Endothelial cell of umbilical vein (primary cell): Measurements from ENCODE around the gene SERTAD4. TPM values are rescaled to one million over a fixed set of nuclear protein-coding genes. Genes with fewer than 3 reads are reported as not detected.

Source experiments
- BruUV-seq: library from RNA; stranded (reverse); fragments of 400-500 nt; replicated peaks from 2 replicates; lab custom pipeline; 2021; lab: Mats Ljungman, UMichigan
- CTCF ChIA-PET: fragments of 300-600, 350-600 bp; sonication (Branson Sonifier 250); formaldehyde crosslinking; loops from one replicate; lab custom pipeline; 2021; ENCODE audit warnings: antibody characterized with exemption, inconsistent platforms; lab: Charles Lee
- POLR2A ChIA-PET: fragments of 300-600, 350-600 bp; sonication (Branson Sonifier 250); formaldehyde crosslinking; loops from one replicate; lab custom pipeline; 2021; ENCODE audit warnings: antibody characterized with exemption, inconsistent platforms; lab: Charles Lee
- DNase-seq: peaks from one replicate; pipeline ENCODE4 v3.0.0-alpha.2; 2011; ENCODE audit warnings: low read depth, low spot score
- FAIRE-seq: peaks from 2 replicates; lab custom pipeline; 2011; peaks lifted over from hg19 to GRCh38; lab: Jason Lieb, UNC
- H2AFZ ChIP-seq: 2 replicates; pipeline ENCODE4 v1.6.0; 2012; ENCODE audit warnings: low read depth, low read length, control low read depth, inconsistent platforms
- H3K27ac ChIP-seq: 2 replicates; pipeline ENCODE4 v1.5.1; 2011; ENCODE audit warnings: low read depth, mild to moderate bottlenecking, control low read depth, low read length, moderate library complexity; ENCODE audit not compliant: insufficient read depth
- H3K27me3 ChIP-seq, 2 experiments: 2 replicates each; pipeline versions ENCODE4 v1.6.0 to v1.6.1; 2011; ENCODE audit warnings: low read length in 2 of 2, mixed read lengths in 1 of 2; ENCODE audit not compliant: control insufficient read depth in 2 of 2, insufficient read depth in 2 of 2
- H3K36me3 ChIP-seq, 2 experiments: 2 replicates in 1 of 2; 3 replicates in 1 of 2; pipeline ENCODE4 v1.5.1; 2011; ENCODE audit warnings: low read length in 2 of 2, mild to moderate bottlenecking in 1 of 2, moderate library complexity in 1 of 2; ENCODE audit not compliant: control insufficient read depth in 2 of 2, insufficient read depth in 2 of 2; ENCODE audit errors: extremely low read depth in 1 of 2
- H3K4me1 ChIP-seq: 3 replicates; pipeline ENCODE4 v1.5.1; 2011; ENCODE audit warnings: mild to moderate bottlenecking, low read length; ENCODE audit not compliant: control insufficient read depth, insufficient read depth; ENCODE audit errors: extremely low read depth
- H3K4me2 ChIP-seq: 2 replicates; pipeline ENCODE4 v1.6.1; 2011; ENCODE audit warnings: low read length, control low read depth, mixed read lengths; ENCODE audit not compliant: insufficient read depth
- H3K4me3 ChIP-seq, 3 experiments: fragments of 200-600 bp in 1 of 3; sonication (generic), shearing (Covaris generic) in 1 of 3; replicated peaks in 1 of 3; 2 replicates each; pipeline ENCODE4 v1.5.1; 2011 to 2016; ENCODE audit warnings: control low read depth in 3 of 3, low read length in 3 of 3, mild to moderate bottlenecking in 2 of 3, inconsistent platforms in 1 of 3, low read depth in 1 of 3, moderate library complexity in 1 of 3; ENCODE audit not compliant: insufficient read depth in 1 of 3
- H3K79me2 ChIP-seq: 2 replicates; pipeline ENCODE4 v1.6.0; 2012; ENCODE audit warnings: low read length, inconsistent platforms; ENCODE audit not compliant: control insufficient read depth, insufficient read depth
- H3K9ac ChIP-seq: replicated peaks from 2 replicates; pipeline ENCODE3; 2011; ENCODE audit warnings: low read length, control low read depth; ENCODE audit not compliant: insufficient read depth; ENCODE audit errors: extremely low read depth
- H3K9me1 ChIP-seq: replicated peaks from 3 replicates; pipeline ENCODE4 v1.6.0; 2011; ENCODE audit warnings: mild to moderate bottlenecking, low read length; ENCODE audit not compliant: control insufficient read depth, insufficient read depth; ENCODE audit errors: extremely low read depth
- H3K9me3 ChIP-seq: replicated peaks from 2 replicates; pipeline ENCODE4 v1.5.1; 2012; ENCODE audit warnings: low read length, inconsistent platforms; ENCODE audit not compliant: control insufficient read depth, insufficient read depth
- H4K20me1 ChIP-seq: replicated peaks from 2 replicates; pipeline ENCODE3; 2011; ENCODE audit warnings: mild to moderate bottlenecking, low read length; ENCODE audit not compliant: control insufficient read depth, insufficient read depth; ENCODE audit errors: extremely low read depth
- EZH2 ChIP-seq: IDR thresholded peaks from 2 replicates; pipeline ENCODE4 v1.6.1; 2012; ENCODE audit warnings: borderline replicate concordance, low read depth, mild to moderate bottlenecking, moderate library complexity, low read length, inconsistent platforms; ENCODE audit not compliant: severe bottlenecking
- FOS ChIP-seq: IDR thresholded peaks from 2 replicates; pipeline ENCODE4 v1.6.1; 2011; ENCODE audit warnings: mild to moderate bottlenecking, low read length, moderate library complexity, borderline replicate concordance; ENCODE audit not compliant: insufficient read depth
- GATA2 ChIP-seq: IDR thresholded peaks from 2 replicates; pipeline ENCODE4 v1.7.0; 2011; ENCODE audit warnings: low read depth, mild to moderate bottlenecking, moderate library complexity, mixed read lengths, low read length; ENCODE audit not compliant: insufficient read length, insufficient read depth
- JUN ChIP-seq: IDR thresholded peaks from 2 replicates; pipeline ENCODE4 v1.6.1; 2011; ENCODE audit warnings: borderline replicate concordance, low read depth; ENCODE audit not compliant: insufficient read length, insufficient read depth
- MYC ChIP-seq: IDR thresholded peaks from one replicate; pipeline ENCODE4 v1.6.1; 2011; ENCODE audit warnings: mild to moderate bottlenecking, low read depth, low read length
- POLR2A ChIP-seq: IDR thresholded peaks from 2 replicates; pipeline ENCODE4 v1.6.1; 2012; ENCODE audit warnings: low read depth, mild to moderate bottlenecking, control low read depth, low read length
- POLR2AphosphoS5 ChIP-seq: IDR thresholded peaks from 2 replicates; pipeline ENCODE4 v1.6.1; 2012; ENCODE audit warnings: low read depth, mild to moderate bottlenecking, control low read depth, low read length, moderate library complexity; ENCODE audit not compliant: insufficient read depth
- dilution Hi-C: fragments of 300-500 bp; cut with MboI; formaldehyde crosslinking; loops from one replicate; pipeline ENCODE4 v1.15.0; 2019; ENCODE audit warnings: low sequenced_read_pairs; ENCODE audit not compliant: extremely low pct_ligation_motif_present
- intact Hi-C: fragments of 100-400 bp; cut with micrococcal nuclease; formaldehyde crosslinking; loops from one replicate; pipeline ENCODE4 v1.10.0; 2022
- polyA plus RNA-seq, 4 experiments: library from polyadenylated mRNA; depleted of rRNA in 3 of 4; stranded (reverse) in 3 of 4; unstranded in 1 of 4; fragments of >200 nt; gene quantifications; 2 replicates each; pipeline versions ENCODE4 v1.2.1 to v1.2.3, GENCODE V29; 2011 to 2012; ENCODE audit warnings: missing spikeins in 1 of 4
- total RNA-seq: library from RNA; stranded (reverse); gene quantifications from 2 replicates; pipeline ENCODE4 v1.2.3, GENCODE V29; 2021
- TF ChIP-seq, protein P1 (sequence below): IDR thresholded peaks from 2 replicates; pipeline ENCODE4 v1.6.1; 2011; ENCODE audit not compliant: insufficient read depth, insufficient read length
- TF ChIP-seq, protein P2 (sequence below), 2 donors: IDR thresholded peaks; 1 replicate in 1 of 2; 2 replicates in 1 of 2; pipeline ENCODE4 v1.5.1; 2011; ENCODE audit warnings: low read length in 2 of 2, mild to moderate bottlenecking in 2 of 2, moderate library complexity in 2 of 2, control low read depth in 1 of 2, inconsistent platforms in 1 of 2, low read depth in 1 of 2; ENCODE audit not compliant: insufficient read depth in 1 of 2; ENCODE audit errors: extremely low read depth in 1 of 2

The SERTAD4 gene
- total and polyA plus RNA-seq, 2 donors (not counting 3 experiments of a cell fraction or from before 2014, with no cell fraction given) = 4.0 to 11.3 TPM

GRCh38 chr1:210222340-210223006 is 10.1 kb upstream of the SERTAD4 start:
- Histone ChIP-seq H3K27me3 (peaks cover 12 to 34% of the 10 kb centered on the region in 2 experiments), H3K79me2 (no peaks in the 10 kb centered on the region), H3K27ac (no peak overlapping the region), H2AFZ (no peak overlapping the region), H4K20me1 (no peaks in the 10 kb centered on the region), H3K4me3 (no peak overlapping the region), H3K4me1 (no peaks in the 10 kb centered on the region), H3K9me1 (no peaks in the 10 kb centered on the region), H3K9me3 (no peaks in the 10 kb centered on the region), H3K36me3 (no peaks in the 10 kb centered on the region), H3K9ac (no peak overlapping the region), H3K4me2 (no peak overlapping the region)
- dilution Hi-C loops (no loop called here), intact Hi-C loops (no loop called here)
- FAIRE-seq (no peak), DNase-seq (no peak)
- POLR2A ChIA-PET = interaction anchor here (0.6 kb wide), 1 partner anchor 90 kb away, joined by 6 read pairs; no protein-coding TSS in a partner anchor
- BruUV-seq = no TSS peak
- TF ChIP-seq JUN (no peak), FOS (no peak), POLR2AphosphoS5 (no peak), EZH2 (no peak), GATA2 (no peak), POLR2A (no peak), MYC (no peak)
- TF ChIP-seq, protein P1, sequence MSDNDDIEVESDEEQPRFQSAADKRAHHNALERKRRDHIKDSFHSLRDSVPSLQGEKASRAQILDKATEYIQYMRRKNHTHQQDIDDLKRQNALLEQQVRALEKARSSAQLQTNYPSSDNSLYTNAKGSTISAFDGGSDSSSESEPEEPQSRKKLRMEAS = no peak
- TF ChIP-seq, protein P2, sequence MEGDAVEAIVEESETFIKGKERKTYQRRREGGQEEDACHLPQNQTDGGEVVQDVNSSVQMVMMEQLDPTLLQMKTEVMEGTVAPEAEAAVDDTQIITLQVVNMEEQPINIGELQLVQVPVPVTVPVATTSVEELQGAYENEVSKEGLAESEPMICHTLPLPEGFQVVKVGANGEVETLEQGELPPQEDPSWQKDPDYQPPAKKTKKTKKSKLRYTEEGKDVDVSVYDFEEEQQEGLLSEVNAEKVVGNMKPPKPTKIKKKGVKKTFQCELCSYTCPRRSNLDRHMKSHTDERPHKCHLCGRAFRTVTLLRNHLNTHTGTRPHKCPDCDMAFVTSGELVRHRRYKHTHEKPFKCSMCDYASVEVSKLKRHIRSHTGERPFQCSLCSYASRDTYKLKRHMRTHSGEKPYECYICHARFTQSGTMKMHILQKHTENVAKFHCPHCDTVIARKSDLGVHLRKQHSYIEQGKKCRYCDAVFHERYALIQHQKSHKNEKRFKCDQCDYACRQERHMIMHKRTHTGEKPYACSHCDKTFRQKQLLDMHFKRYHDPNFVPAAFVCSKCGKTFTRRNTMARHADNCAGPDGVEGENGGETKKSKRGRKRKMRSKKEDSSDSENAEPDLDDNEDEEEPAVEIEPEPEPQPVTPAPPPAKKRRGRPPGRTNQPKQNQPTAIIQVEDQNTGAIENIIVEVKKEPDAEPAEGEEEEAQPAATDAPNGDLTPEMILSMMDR (IDR thresholded peaks at IDR 0.05; ENCODE audit: extremely low read depth in 1 of 2, insufficient read depth in 1 of 2, low read depth in 1 of 2, low read length in 2 of 2) = no peak
- CTCF ChIA-PET = interaction anchor here (0.6 to 1.8 kb wide), 4 partner anchors 12 to 79 kb away, joined by 3 to 6 read pairs (median 4); no protein-coding TSS in a partner anchor
